NB4 (cell line): Measurements from ENCODE around the gene FXYD5.

Experiments used
- POLR2A ChIP-seq: IDR thresholded peaks from 2 replicates; pipeline ENCODE4 v1.6.1; 2011; ENCODE audit warnings: mild to moderate bottlenecking; ENCODE audit not compliant: insufficient read length; ENCODE audit errors: extremely low read depth
- TF ChIP-seq, protein P1 (sequence below): IDR thresholded peaks from one replicate; pipeline ENCODE4 v1.5.1; 2012; ENCODE audit warnings: low read depth, low read length

DNA sequence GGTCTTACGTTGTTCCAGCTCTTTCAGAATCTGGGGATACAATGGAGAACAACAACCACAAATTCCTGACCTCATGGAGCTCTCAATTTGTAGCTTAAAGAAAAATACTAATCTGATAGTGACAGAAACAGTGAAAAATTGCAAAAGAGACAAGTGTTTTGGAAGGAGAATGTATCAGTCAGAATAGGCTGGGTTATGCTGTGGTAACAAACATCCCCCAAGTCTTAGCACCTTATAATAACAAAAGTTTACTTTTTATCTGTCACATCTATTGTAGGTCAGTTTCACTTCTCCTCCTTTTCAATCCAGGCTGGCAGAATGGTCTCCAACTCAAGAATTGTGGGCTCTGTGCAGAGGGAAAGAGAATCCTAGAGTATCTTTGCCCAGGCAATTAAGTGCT lies 64.5 kb downstream of the FXYD5 start:
- TF ChIP-seq, protein P1, sequence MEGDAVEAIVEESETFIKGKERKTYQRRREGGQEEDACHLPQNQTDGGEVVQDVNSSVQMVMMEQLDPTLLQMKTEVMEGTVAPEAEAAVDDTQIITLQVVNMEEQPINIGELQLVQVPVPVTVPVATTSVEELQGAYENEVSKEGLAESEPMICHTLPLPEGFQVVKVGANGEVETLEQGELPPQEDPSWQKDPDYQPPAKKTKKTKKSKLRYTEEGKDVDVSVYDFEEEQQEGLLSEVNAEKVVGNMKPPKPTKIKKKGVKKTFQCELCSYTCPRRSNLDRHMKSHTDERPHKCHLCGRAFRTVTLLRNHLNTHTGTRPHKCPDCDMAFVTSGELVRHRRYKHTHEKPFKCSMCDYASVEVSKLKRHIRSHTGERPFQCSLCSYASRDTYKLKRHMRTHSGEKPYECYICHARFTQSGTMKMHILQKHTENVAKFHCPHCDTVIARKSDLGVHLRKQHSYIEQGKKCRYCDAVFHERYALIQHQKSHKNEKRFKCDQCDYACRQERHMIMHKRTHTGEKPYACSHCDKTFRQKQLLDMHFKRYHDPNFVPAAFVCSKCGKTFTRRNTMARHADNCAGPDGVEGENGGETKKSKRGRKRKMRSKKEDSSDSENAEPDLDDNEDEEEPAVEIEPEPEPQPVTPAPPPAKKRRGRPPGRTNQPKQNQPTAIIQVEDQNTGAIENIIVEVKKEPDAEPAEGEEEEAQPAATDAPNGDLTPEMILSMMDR, result no peak
- no peak for TF ChIP-seq POLR2A
